SK-N-MC (cell line): ENCODE data around the gene ALPK1.

Experiments used
- EZH2 ChIP-seq: fragments of 200-600 bp; sonication (generic); IDR thresholded peaks from one replicate; pipeline ENCODE4 v1.6.1; 2017; ENCODE audit warnings: antibody characterized with exemption
- FOXP2 ChIP-seq: optimal IDR thresholded peaks from 2 replicates; pipeline ENCODE3; 2011; ENCODE audit warnings: mild to moderate bottlenecking, moderate library complexity; ENCODE audit not compliant: insufficient read depth; ENCODE audit errors: extremely low read length, control extremely low read depth
- POLR2AphosphoS5 ChIP-seq: IDR thresholded peaks from 2 replicates; pipeline ENCODE4 v1.6.1; 2012; ENCODE audit warnings: mild to moderate bottlenecking, low read depth, low read length, borderline replicate concordance

DNA sequence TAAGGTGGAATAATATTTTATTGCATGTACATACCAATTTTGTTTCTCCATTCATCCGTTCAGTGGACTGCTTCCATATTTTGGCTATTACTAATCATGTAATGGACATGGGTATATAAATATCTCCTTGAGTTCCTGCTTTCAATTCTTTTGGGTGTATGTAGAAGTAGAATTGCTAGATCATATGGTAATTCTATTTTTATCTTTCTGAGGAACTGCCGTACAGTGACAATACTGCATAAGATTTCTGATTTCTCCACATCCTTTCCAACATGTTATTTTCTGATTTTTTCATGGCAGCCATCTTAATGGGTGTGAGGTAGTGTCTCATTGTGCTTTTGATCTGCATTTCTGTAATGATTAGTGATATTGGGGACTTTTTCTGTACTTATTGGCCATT, 19.2 kb downstream of the ALPK1 start:
- TF ChIP-seq EZH2 (no peak), POLR2AphosphoS5 (no peak), FOXP2 (no peak)
